Mesenchymal stem cell (in vitro differentiated cells and primary cell): ENCODE measurements around the gene OTUD4.

Source experiments
- DNase-seq: peaks from one replicate; pipeline ENCODE4 v3.0.0-alpha.2; 2013
- H2AFZ ChIP-seq: one replicate; pipeline ENCODE4 v1.6.1; 2013; ENCODE audit warnings: low read depth, mild to moderate bottlenecking, control low read depth, inconsistent platforms, low read length, moderate library complexity
- H2AK5ac ChIP-seq: 2 replicates; pipeline ENCODE4 v1.6.1; 2013; ENCODE audit warnings: low read length, moderate library complexity, mild to moderate bottlenecking, inconsistent platforms; ENCODE audit not compliant: severe bottlenecking
- H2BK120ac ChIP-seq: one replicate; pipeline ENCODE4 v1.6.1; 2013; ENCODE audit warnings: low read depth, mild to moderate bottlenecking, inconsistent platforms, low read length, moderate library complexity
- H2BK12ac ChIP-seq, 2 experiments: one replicate each; pipeline ENCODE4 v1.6.1; 2013; ENCODE audit warnings: inconsistent platforms in 2 of 2, low read length in 2 of 2, mild to moderate bottlenecking in 2 of 2, moderate library complexity in 2 of 2, control low read depth in 1 of 2
- H2BK15ac ChIP-seq: one replicate; pipeline ENCODE4 v1.6.1; 2013; ENCODE audit warnings: mild to moderate bottlenecking, low read depth, inconsistent platforms; ENCODE audit not compliant: poor library complexity, severe bottlenecking
- H2BK5ac ChIP-seq: 2 replicates; pipeline ENCODE4 v1.6.1; 2013; ENCODE audit warnings: low read depth, mild to moderate bottlenecking, low read length, control low read depth, inconsistent platforms; ENCODE audit not compliant: poor library complexity, severe bottlenecking
- H3K14ac ChIP-seq, 2 experiments: one replicate each; pipeline ENCODE4 v1.6.1; 2013; ENCODE audit warnings: inconsistent platforms in 2 of 2, low read length in 2 of 2, control low read depth in 1 of 2, mild to moderate bottlenecking in 1 of 2, moderate library complexity in 1 of 2
- H3K18ac ChIP-seq, 2 experiments: one replicate each; pipeline ENCODE4 v1.6.1; 2013; ENCODE audit warnings: inconsistent platforms in 2 of 2, low read length in 2 of 2, control low read depth in 1 of 2, low read depth in 1 of 2, mild to moderate bottlenecking in 1 of 2
- H3K23ac ChIP-seq, 2 experiments: one replicate each; pipeline ENCODE4 v1.6.1; 2013; ENCODE audit warnings: inconsistent platforms in 2 of 2, low read length in 2 of 2, mild to moderate bottlenecking in 2 of 2, moderate library complexity in 2 of 2, control low read depth in 1 of 2
- H3K27ac ChIP-seq: 2 replicates; pipeline ENCODE4 v1.5.1; 2013; ENCODE audit warnings: mild to moderate bottlenecking, moderate library complexity, low read length, control low read depth, inconsistent platforms; ENCODE audit not compliant: poor library complexity, severe bottlenecking
- H3K27me3 ChIP-seq, 2 experiments: 2 replicates each; pipeline versions ENCODE4 v1.6.1 to v1.7.0; 2013; ENCODE audit warnings: low read length in 2 of 2, mild to moderate bottlenecking in 2 of 2, moderate library complexity in 2 of 2, control low read depth in 1 of 2, inconsistent platforms in 1 of 2; ENCODE audit not compliant: control insufficient read depth in 1 of 2, insufficient read depth in 1 of 2
- H3K36me3 ChIP-seq, 2 experiments: 2 replicates each; pipeline versions ENCODE4 v1.6.1 to v1.7.0; 2013; ENCODE audit warnings: low read length in 2 of 2, control low read depth in 1 of 2, inconsistent platforms in 1 of 2, low read depth in 1 of 2, mild to moderate bottlenecking in 1 of 2; ENCODE audit not compliant: insufficient read depth in 2 of 2, control insufficient read depth in 1 of 2
- H3K4ac ChIP-seq, 2 experiments: one replicate each; pipeline ENCODE4 v1.6.1; 2013; ENCODE audit warnings: inconsistent platforms in 2 of 2, low read length in 2 of 2, mild to moderate bottlenecking in 2 of 2, moderate library complexity in 2 of 2, control low read depth in 1 of 2, low read depth in 1 of 2
- H3K4me1 ChIP-seq: 2 replicates; pipeline ENCODE4 v1.6.1; 2013; ENCODE audit warnings: low read depth, low read length, control low read depth; ENCODE audit not compliant: control insufficient read depth, insufficient read depth
- H3K4me2 ChIP-seq: 2 replicates; pipeline ENCODE4 v1.6.1; 2013; ENCODE audit warnings: low read length, mild to moderate bottlenecking, inconsistent platforms; ENCODE audit not compliant: poor library complexity, severe bottlenecking
- H3K4me3 ChIP-seq, 2 experiments: 2 replicates each; pipeline versions ENCODE4 v1.5.1 to v1.7.0; 2013; ENCODE audit warnings: low read length in 2 of 2, mild to moderate bottlenecking in 2 of 2, control low read depth in 1 of 2, low read depth in 1 of 2; ENCODE audit not compliant: insufficient read depth in 1 of 2
- H3K79me1 ChIP-seq: replicated peaks from 2 replicates; pipeline ENCODE4 v1.6.1; 2013; ENCODE audit warnings: mild to moderate bottlenecking, control low read depth, low read length, inconsistent platforms; ENCODE audit not compliant: poor library complexity, severe bottlenecking
- H3K9ac ChIP-seq: 2 replicates; pipeline ENCODE4 v1.7.0; 2013; ENCODE audit warnings: mild to moderate bottlenecking, low read length, moderate library complexity
- H3K9me3 ChIP-seq: 2 replicates; pipeline ENCODE4 v1.7.0; 2013; ENCODE audit warnings: mild to moderate bottlenecking, low read length; ENCODE audit not compliant: control insufficient read depth
- H4K8ac ChIP-seq: one replicate; pipeline ENCODE4 v1.6.1; 2013; ENCODE audit warnings: inconsistent platforms, mild to moderate bottlenecking, low read length, moderate library complexity
- H4K91ac ChIP-seq: one replicate; pipeline ENCODE4 v1.6.1; 2013; ENCODE audit warnings: mild to moderate bottlenecking, low read length, inconsistent platforms
- WGBS: methylation state at CpG from one replicate; pipeline ENCODE4 v1.1.7; 2013; ENCODE audit warnings: mixed read lengths; 5-methylcytosine and 5-hydroxymethylcytosine counted together

The OTUD4 gene

DNA sequence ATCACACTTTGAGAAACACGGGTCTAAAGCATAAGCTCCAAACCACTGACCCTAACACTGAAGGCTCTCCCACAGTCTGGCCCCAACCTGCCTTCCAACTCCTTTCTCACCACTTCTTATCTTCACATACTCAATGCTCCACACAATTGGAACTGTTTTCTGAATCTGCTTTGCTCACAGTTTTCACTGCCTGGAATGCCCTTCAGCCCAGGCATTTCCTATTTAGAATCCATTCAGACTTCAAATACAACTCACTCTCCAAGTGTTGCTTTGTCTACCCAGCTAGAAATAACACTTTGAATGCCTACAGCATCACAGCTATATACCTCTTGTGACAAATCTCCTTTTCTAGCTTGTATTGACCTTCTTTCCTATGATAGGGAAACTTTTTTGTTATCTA is 10.2 kb downstream of the OTUD4 start:
- 89% methylated on average over 1 of the region's 1 CpG for WGBS
- H2BK12ac ChIP-seq: no peak overlapping the region
- H3K23ac ChIP-seq: no peak overlapping the region

DNA sequence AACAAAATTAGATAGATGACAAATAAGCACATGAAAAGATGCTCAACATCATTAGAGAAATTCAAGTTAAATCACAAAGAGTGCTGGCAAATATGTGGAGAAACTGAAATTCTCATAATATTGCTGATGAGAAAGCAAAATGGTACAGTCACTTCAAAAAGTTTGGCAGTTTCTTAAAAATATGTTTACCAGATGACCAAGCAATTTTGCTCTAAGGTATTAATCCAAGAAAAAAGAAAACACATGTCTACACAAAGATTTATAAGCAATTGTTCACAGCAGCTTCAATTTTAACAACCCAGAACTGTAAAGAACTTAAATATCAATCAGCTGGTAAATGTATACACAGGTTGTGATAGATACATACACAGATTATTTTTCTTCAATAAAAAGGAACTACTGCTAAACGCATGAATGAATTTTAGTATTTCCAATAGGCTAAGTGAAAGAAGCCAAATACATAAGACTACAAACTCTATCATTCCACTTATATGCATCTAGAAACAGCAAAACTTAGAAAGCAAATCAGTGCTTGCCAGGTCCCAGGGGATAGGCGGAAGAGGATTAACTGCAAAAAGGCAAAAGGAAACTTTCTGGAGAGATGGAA is 11.7 kb downstream of the OTUD4 start:
- Histone ChIP-seq H2AK5ac (no peak overlapping the region), H2BK12ac (no peak overlapping the region), H2BK15ac (no peak overlapping the region), H3K4me3 (no peak overlapping the region), H3K79me1 (peaks cover 14% of the 10 kb centered on the region), H3K23ac (no peak overlapping the region), H3K9ac (no peak overlapping the region), H3K27me3 (no peaks in the 10 kb centered on the region), H2AFZ (no peak overlapping the region), H3K27ac (no peak overlapping the region), H4K8ac (no peak overlapping the region), H3K18ac (no peak overlapping the region), H3K4me1 (no peaks in the 10 kb centered on the region), H2BK5ac (no peak overlapping the region), H3K4me2 (no peak overlapping the region), H2BK120ac (no peak overlapping the region), H3K36me3 (peaks cover 13 to 51% of the 10 kb centered on the region in 2 experiments), H3K9me3 (no peaks in the 10 kb centered on the region), H4K91ac (no peak overlapping the region), H3K4ac (no peak overlapping the region), H3K14ac (no peak overlapping the region)
- no peak for DNase-seq
- 100% methylated on average over 1 of the region's 2 CpGs for WGBS

More for the DNA sequence above, 10.2 kb downstream of the OTUD4 start:
- Histone ChIP-seq H3K18ac (no peak overlapping the region), H4K8ac (peak overlapping the region; percentile 14), H3K4me2 (no peak overlapping the region), H3K27me3 (no peaks in the 10 kb centered on the region), H3K4me1 (no peaks in the 10 kb centered on the region), H4K91ac (no peak overlapping the region), H3K27ac (no peak overlapping the region), H2AK5ac (no peak overlapping the region), H2AFZ (no peak overlapping the region), H3K9ac (no peak overlapping the region), H3K4me3 (no peak overlapping the region), H3K9me3 (no peaks in the 10 kb centered on the region), H2BK5ac (no peak overlapping the region), H2BK120ac (no peak overlapping the region), H2BK15ac (no peak overlapping the region), H3K4ac (no peak overlapping the region), H3K14ac (no peak overlapping the region), H3K79me1 (peaks cover 15% of the 10 kb centered on the region), H3K36me3 (peaks cover 13 to 53% of the 10 kb centered on the region in 2 experiments)
- peak; percentile 4 for DNase-seq

DNA sequence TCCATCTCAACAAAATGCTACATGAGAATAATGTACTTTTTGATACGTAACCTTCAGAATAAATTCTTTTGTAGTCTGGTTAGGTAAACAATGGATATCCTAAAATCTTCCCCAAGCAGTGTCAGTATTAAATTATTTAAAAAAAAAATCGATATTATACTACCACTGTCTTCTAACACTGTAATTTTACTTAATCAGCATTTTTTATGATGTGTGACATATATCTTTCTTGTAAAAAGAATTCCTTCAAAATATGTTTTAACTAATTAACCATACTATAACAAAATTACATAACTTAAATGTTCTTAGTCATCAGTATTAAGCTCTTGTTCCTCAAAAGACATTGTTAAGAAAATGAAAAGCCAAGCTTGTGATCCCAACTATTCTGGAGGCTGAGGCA is 12.5 kb downstream of the OTUD4 start:
- no CpG with 5 or more reads among the region's 2 CpGs for whole genome bisulfite sequencing
- Histone ChIP-seq H3K27me3 (no peaks in the 10 kb centered on the region), H2BK15ac (no peak overlapping the region)

DNA sequence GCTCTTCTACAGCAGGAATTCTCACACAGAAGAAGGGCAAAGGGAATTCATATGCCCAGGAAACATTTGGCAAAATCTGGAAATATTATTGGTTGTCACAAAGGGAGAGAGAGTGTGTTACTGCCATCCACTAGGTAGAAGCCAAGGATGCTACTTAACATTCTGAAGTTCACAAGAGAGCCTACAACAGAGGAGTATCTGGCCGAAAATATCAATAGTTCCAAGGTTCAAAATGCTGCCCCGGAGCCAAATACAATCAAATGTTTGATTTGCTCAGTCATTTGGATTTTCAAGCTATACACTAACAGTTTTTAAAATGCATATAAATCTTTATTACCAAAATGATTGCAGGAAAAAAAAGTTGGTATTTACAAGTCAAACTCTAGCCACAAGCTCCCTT is 18.8 kb downstream of the OTUD4 start:
- no peak overlapping the region for H4K8ac ChIP-seq
- no peak overlapping the region for H2BK120ac ChIP-seq
- H3K27ac ChIP-seq: no peak overlapping the region
- H2BK12ac ChIP-seq: no peak overlapping the region
- no CpG with 5 or more reads among the region's 2 CpGs for WGBS
- H3K36me3 ChIP-seq: peaks cover 12 to 58% of the 10 kb centered on the region in 2 experiments
- no peak overlapping the region for H3K14ac ChIP-seq
- no peak overlapping the region for H3K9ac ChIP-seq
- no peak for DNase-seq
- no peak overlapping the region for H3K18ac ChIP-seq
- H3K79me1 ChIP-seq: peaks cover 8% of the 10 kb centered on the region
- no peak overlapping the region for H2BK15ac ChIP-seq
- H3K9me3 ChIP-seq: no peaks in the 10 kb centered on the region
- no peak overlapping the region for H2AK5ac ChIP-seq
- no peak overlapping the region for H3K4ac ChIP-seq
- H3K27me3 ChIP-seq: no peaks in the 10 kb centered on the region
- H2AFZ ChIP-seq: no peak overlapping the region
- H4K91ac ChIP-seq: no peak overlapping the region
- no peaks in the 10 kb centered on the region for H3K4me1 ChIP-seq
- no peak overlapping the region for H3K4me2 ChIP-seq
- no peak overlapping the region for H3K4me3 ChIP-seq
- no peak overlapping the region for H2BK5ac ChIP-seq
- no peak overlapping the region for H3K23ac ChIP-seq

More for the DNA sequence above, 12.5 kb downstream of the OTUD4 start:
- no peak for DNase-seq
- H2AK5ac ChIP-seq: no peak overlapping the region
- H4K8ac ChIP-seq: no peak overlapping the region
- no peak overlapping the region for H3K14ac ChIP-seq
- H3K18ac ChIP-seq: no peak overlapping the region
- H2BK12ac ChIP-seq: no peak overlapping the region
- no peak overlapping the region for H3K4me3 ChIP-seq
- H3K4me2 ChIP-seq: no peak overlapping the region
- no peak overlapping the region for H3K4ac ChIP-seq
- no peak overlapping the region for H2BK5ac ChIP-seq
- H3K79me1 ChIP-seq: peaks cover 15% of the 10 kb centered on the region
- H4K91ac ChIP-seq: no peak overlapping the region
- no peak overlapping the region for H3K27ac ChIP-seq
- H3K36me3 ChIP-seq: peaks cover 13 to 53% of the 10 kb centered on the region in 2 experiments
- no peaks in the 10 kb centered on the region for H3K4me1 ChIP-seq
- no peak overlapping the region for H2BK120ac ChIP-seq
- H3K23ac ChIP-seq: no peak overlapping the region
- H3K9me3 ChIP-seq: no peaks in the 10 kb centered on the region
- no peak overlapping the region for H2AFZ ChIP-seq
- no peak overlapping the region for H3K9ac ChIP-seq
